GM23338 (cell line): Measurements from ENCODE around the gene SLC12A7. TPM values are rescaled to one million over a fixed set of nuclear protein-coding genes. Genes with fewer than 3 reads are reported as not detected.

Experiments
- ATAC-seq: fragments of 200-7000 bp; cut with Tn5 transposase; 3 replicates; pipeline ENCODE4 v1.9.1; 2020
- DNase-seq: peaks from one replicate; pipeline ENCODE4 v3.0.0-alpha.2; 2015; ENCODE audit warnings: low spot score
- H2AFZ ChIP-seq: fragments of 200-600 bp; sonication (generic); 2 replicates; pipeline ENCODE4 v1.8.0; 2016; ENCODE audit warnings: antibody characterized with exemption, mild to moderate bottlenecking, moderate library complexity
- H3F3A ChIP-seq: fragments of 200-600 bp; sonication (generic); replicated peaks from 2 replicates; pipeline ENCODE4 v1.8.0; 2017; ENCODE audit warnings: antibody characterized with exemption, mixed run types, low read depth
- H3K27ac ChIP-seq: fragments of 200-600 bp; sonication (generic); 2 replicates; pipeline ENCODE4 v1.6.1; 2016; ENCODE audit warnings: low read depth
- H3K27me3 ChIP-seq: fragments of 200-600 bp; sonication (generic); 2 replicates; pipeline ENCODE4 v1.8.0; 2016; ENCODE audit warnings: mild to moderate bottlenecking, mixed run types, moderate library complexity; ENCODE audit not compliant: insufficient read depth
- H3K36me3 ChIP-seq: fragments of 200-600 bp; sonication (generic); 2 replicates; pipeline ENCODE4 v1.8.0; 2016; ENCODE audit warnings: mild to moderate bottlenecking; ENCODE audit not compliant: insufficient read depth
- H3K4me1 ChIP-seq: fragments of 200-600 bp; sonication (generic); 2 replicates; pipeline ENCODE4 v1.8.0; 2016; ENCODE audit warnings: mild to moderate bottlenecking, moderate library complexity; ENCODE audit not compliant: insufficient read depth
- H3K4me2 ChIP-seq: fragments of 200-600 bp; sonication (generic); 2 replicates; pipeline ENCODE4 v1.7.1; 2017; ENCODE audit warnings: mixed run types
- H3K4me3 ChIP-seq: fragments of 200-600 bp; sonication (generic); 2 replicates; pipeline ENCODE4 v1.6.1; 2016; ENCODE audit warnings: mixed run types
- H3K79me2 ChIP-seq: fragments of 200-600 bp; sonication (generic); replicated peaks from 2 replicates; pipeline ENCODE4 v1.8.0; 2017; ENCODE audit warnings: mild to moderate bottlenecking; ENCODE audit not compliant: insufficient read depth
- H3K9me2 ChIP-seq: fragments of 200-600 bp; sonication (generic); 2 replicates; pipeline ENCODE4 v1.8.0; 2017; ENCODE audit not compliant: insufficient read depth
- H4K20me1 ChIP-seq: fragments of 200-600 bp; sonication (generic); replicated peaks from 2 replicates; pipeline ENCODE4 v1.8.0; 2017; ENCODE audit warnings: mild to moderate bottlenecking; ENCODE audit not compliant: insufficient read depth
- H3K27ac Mint-ChIP-seq: 2 replicates; pipeline ENCODE4 v1.8.0; 2020; ENCODE audit warnings: inconsistent platforms, mild to moderate bottlenecking, moderate library complexity, mixed read lengths
- H3K27me3 Mint-ChIP-seq: 3 replicates; pipeline ENCODE4 v1.8.0; 2022; ENCODE audit warnings: low read depth, mild to moderate bottlenecking, moderate library complexity, mixed read lengths, inconsistent platforms; ENCODE audit not compliant: insufficient read depth, poor library complexity
- H3K36me3 Mint-ChIP-seq: 3 replicates; pipeline ENCODE4 v1.8.0; 2021; ENCODE audit warnings: low read depth, mild to moderate bottlenecking, inconsistent platforms, moderate library complexity, mixed read lengths
- H3K4me1 Mint-ChIP-seq: 3 replicates; pipeline ENCODE4 v1.8.0; 2020; ENCODE audit warnings: mild to moderate bottlenecking, inconsistent platforms, mixed read lengths
- H3K4me3 Mint-ChIP-seq: 3 replicates; pipeline ENCODE4 v1.8.0; 2021; ENCODE audit warnings: moderate library complexity, mild to moderate bottlenecking, inconsistent platforms, mixed read lengths
- H3K9me3 Mint-ChIP-seq: 3 replicates; pipeline ENCODE4 v1.8.0; 2020; ENCODE audit warnings: moderate library complexity, mild to moderate bottlenecking, inconsistent platforms, mixed read lengths
- CREB1 ChIP-seq: fragments of 250-450 bp; sonication (Bioruptor Pico); IDR thresholded peaks from 2 replicates; pipeline ENCODE4 v1.5.0; 2020; ENCODE audit warnings: low read depth, mild to moderate bottlenecking, moderate library complexity
- EZH2 ChIP-seq: fragments of 200-600 bp; sonication (generic); IDR thresholded peaks from one replicate; pipeline ENCODE4 v1.8.0; 2017; ENCODE audit warnings: antibody characterized with exemption, mild to moderate bottlenecking, low read depth; ENCODE audit not compliant: unreplicated experiment
- JUNB ChIP-seq: IDR thresholded peaks from one replicate; pipeline ENCODE4 v1.6.1; 2016; ENCODE audit warnings: antibody characterized with exemption; ENCODE audit not compliant: unreplicated experiment
- NANOG ChIP-seq: IDR thresholded peaks from 2 replicates; pipeline ENCODE4 v1.6.1; 2016; ENCODE audit warnings: antibody characterized with exemption, borderline replicate concordance
- STAT1 ChIP-seq: IDR thresholded peaks from one replicate; pipeline ENCODE4 v1.6.1; 2016; ENCODE audit warnings: antibody characterized with exemption; ENCODE audit not compliant: unreplicated experiment
- ZNF114 ChIP-seq: fragments of 250-450 bp; sonication (Bioruptor Pico); IDR thresholded peaks from 2 replicates; pipeline ENCODE4 v1.5.0; 2020; ENCODE audit warnings: mild to moderate bottlenecking, moderate library complexity
- ZNF331 ChIP-seq: fragments of 250-450 bp; sonication (Bioruptor Pico); IDR thresholded peaks from 2 replicates; pipeline ENCODE4 v1.5.0; 2020; ENCODE audit warnings: low read depth, mild to moderate bottlenecking, moderate library complexity
- polyA plus RNA-seq: library from polyadenylated mRNA; unstranded; fragments of >200 nt; fragmentation: Nextera tagmentation; extraction: Ambion mirVana; gene quantifications from 2 replicates; pipeline ENCODE4 v1.2.1, GENCODE V29; 2016
- total RNA-seq: library from RNA; depleted of rRNA; stranded (reverse); fragments of >200 nt; shearing (Covaris generic); gene quantifications from 2 replicates; pipeline ENCODE4 v1.2.3, GENCODE V29; 2014
- TF ChIP-seq, protein P1 (sequence below): fragments of 250-450 bp; sonication (Bioruptor Pico); IDR thresholded peaks from 2 replicates; pipeline ENCODE4 v1.5.0; 2020; ENCODE audit warnings: mild to moderate bottlenecking, moderate library complexity
- TF ChIP-seq, protein P2 (sequence below): IDR thresholded peaks from one replicate; pipeline ENCODE4 v1.6.1; 2018; ENCODE audit warnings: antibody characterized with exemption; ENCODE audit not compliant: unreplicated experiment
- TF ChIP-seq, protein P3 (sequence below), 2 experiments: fragments of 200-600 bp in 1 of 2; sonication (generic) in 1 of 2; conservative IDR thresholded peaks; 2 replicates each; pipeline versions ENCODE4 v1.5.1 to v1.6.1; 2016 to 2017; ENCODE audit warnings: antibody characterized with exemption in 2 of 2, low read depth in 2 of 2, mild to moderate bottlenecking in 2 of 2, moderate library complexity in 1 of 2
- TF ChIP-seq, protein P4 (sequence below): IDR thresholded peaks from 2 replicates; pipeline ENCODE4 v1.6.1; 2016; ENCODE audit warnings: antibody characterized with exemption

SLC12A7 gene
- total and polyA plus RNA-seq, 2 experiments from 2014 or later, result 7.4 to 32.2 TPM

DNA sequence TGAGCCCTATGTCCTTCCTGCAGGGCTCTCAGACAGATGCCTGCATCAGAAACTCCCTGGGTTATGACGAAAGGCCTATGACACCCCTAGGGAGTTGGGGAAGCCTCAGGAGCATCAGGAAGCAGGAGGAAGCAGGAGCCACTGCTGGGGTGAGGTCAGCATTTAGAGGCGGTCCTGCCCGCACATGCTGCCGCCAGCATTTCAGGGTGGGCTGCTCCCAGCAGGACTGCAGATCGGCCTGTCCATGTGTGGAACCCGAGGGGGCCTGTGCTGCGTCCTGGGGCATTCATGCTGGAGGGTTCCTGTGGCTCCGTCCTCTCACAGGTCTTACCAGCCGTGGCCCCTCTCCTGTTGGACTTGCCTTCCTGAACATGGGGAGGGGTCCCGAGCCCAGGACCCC is 96.4 kb downstream of the SLC12A7 start (continued):
- TF ChIP-seq, protein P1, sequence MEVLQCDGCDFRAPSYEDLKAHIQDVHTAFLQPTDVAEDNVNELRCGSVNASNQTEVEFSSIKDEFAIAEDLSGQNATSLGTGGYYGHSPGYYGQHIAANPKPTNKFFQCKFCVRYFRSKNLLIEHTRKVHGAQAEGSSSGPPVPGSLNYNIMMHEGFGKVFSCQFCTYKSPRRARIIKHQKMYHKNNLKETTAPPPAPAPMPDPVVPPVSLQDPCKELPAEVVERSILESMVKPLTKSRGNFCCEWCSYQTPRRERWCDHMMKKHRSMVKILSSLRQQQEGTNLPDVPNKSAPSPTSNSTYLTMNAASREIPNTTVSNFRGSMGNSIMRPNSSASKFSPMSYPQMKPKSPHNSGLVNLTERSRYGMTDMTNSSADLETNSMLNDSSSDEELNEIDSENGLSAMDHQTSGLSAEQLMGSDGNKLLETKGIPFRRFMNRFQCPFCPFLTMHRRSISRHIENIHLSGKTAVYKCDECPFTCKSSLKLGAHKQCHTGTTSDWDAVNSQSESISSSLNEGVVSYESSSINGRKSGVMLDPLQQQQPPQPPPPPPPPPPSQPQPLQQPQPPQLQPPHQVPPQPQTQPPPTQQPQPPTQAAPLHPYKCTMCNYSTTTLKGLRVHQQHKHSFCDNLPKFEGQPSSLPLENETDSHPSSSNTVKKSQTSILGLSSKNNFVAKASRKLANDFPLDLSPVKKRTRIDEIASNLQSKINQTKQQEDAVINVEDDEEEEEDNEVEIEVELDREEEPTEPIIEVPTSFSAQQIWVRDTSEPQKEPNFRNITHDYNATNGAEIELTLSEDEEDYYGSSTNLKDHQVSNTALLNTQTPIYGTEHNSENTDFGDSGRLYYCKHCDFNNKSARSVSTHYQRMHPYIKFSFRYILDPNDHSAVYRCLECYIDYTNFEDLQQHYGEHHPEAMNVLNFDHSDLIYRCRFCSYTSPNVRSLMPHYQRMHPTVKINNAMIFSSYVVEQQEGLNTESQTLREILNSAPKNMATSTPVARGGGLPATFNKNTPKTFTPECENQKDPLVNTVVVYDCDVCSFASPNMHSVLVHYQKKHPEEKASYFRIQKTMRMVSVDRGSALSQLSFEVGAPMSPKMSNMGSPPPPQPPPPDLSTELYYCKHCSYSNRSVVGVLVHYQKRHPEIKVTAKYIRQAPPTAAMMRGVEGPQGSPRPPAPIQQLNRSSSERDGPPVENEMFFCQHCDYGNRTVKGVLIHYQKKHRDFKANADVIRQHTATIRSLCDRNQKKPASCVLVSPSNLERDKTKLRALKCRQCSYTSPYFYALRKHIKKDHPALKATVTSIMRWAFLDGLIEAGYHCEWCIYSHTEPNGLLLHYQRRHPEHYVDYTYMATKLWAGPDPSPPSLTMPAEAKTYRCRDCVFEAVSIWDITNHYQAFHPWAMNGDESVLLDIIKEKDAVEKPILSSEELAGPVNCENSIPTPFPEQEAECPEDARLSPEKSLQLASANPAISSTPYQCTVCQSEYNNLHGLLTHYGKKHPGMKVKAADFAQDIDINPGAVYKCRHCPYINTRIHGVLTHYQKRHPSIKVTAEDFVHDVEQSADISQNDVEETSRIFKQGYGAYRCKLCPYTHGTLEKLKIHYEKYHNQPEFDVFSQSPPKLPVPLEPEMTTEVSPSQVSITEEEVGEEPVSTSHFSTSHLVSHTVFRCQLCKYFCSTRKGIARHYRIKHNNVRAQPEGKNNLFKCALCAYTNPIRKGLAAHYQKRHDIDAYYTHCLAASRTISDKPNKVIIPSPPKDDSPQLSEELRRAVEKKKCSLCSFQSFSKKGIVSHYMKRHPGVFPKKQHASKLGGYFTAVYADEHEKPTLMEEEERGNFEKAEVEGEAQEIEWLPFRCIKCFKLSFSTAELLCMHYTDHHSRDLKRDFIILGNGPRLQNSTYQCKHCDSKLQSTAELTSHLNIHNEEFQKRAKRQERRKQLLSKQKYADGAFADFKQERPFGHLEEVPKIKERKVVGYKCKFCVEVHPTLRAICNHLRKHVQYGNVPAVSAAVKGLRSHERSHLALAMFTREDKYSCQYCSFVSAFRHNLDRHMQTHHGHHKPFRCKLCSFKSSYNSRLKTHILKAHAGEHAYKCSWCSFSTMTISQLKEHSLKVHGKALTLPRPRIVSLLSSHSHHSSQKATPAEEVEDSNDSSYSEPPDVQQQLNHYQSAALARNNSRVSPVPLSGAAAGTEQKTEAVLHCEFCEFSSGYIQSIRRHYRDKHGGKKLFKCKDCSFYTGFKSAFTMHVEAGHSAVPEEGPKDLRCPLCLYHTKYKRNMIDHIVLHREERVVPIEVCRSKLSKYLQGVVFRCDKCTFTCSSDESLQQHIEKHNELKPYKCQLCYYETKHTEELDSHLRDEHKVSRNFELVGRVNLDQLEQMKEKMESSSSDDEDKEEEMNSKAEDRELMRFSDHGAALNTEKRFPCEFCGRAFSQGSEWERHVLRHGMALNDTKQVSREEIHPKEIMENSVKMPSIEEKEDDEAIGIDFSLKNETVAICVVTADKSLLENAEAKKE (CRISPR knock-in tag), result no peak
- TF ChIP-seq, protein P2, sequence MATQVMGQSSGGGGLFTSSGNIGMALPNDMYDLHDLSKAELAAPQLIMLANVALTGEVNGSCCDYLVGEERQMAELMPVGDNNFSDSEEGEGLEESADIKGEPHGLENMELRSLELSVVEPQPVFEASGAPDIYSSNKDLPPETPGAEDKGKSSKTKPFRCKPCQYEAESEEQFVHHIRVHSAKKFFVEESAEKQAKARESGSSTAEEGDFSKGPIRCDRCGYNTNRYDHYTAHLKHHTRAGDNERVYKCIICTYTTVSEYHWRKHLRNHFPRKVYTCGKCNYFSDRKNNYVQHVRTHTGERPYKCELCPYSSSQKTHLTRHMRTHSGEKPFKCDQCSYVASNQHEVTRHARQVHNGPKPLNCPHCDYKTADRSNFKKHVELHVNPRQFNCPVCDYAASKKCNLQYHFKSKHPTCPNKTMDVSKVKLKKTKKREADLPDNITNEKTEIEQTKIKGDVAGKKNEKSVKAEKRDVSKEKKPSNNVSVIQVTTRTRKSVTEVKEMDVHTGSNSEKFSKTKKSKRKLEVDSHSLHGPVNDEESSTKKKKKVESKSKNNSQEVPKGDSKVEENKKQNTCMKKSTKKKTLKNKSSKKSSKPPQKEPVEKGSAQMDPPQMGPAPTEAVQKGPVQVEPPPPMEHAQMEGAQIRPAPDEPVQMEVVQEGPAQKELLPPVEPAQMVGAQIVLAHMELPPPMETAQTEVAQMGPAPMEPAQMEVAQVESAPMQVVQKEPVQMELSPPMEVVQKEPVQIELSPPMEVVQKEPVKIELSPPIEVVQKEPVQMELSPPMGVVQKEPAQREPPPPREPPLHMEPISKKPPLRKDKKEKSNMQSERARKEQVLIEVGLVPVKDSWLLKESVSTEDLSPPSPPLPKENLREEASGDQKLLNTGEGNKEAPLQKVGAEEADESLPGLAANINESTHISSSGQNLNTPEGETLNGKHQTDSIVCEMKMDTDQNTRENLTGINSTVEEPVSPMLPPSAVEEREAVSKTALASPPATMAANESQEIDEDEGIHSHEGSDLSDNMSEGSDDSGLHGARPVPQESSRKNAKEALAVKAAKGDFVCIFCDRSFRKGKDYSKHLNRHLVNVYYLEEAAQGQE, result no peak

DNA sequence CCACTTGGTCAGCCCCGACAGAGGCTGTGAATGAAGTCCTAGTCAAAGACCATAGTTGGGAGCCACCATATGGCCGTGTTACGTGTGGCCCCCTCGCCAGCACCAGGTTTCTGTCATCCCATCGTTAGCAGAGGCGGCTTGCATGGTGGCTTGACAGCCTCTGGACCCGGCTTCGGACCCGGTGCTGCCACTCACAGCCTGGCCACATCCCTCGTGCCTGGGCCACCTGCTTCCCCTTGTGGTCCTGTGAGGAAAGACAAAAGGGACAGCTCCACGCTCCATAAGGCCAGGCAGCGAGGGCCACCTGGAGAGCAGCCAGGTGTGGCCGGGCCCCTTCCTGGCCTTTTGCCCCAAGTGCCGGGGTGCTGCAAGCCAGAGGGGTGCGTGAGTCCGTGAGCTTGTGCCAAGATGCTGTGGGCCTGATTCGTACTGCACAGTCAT is 97.1 kb downstream of the SLC12A7 start:
- Histone ChIP-seq H3K4me2 (no peak overlapping the region), H3K9me2 (no peaks in the 10 kb centered on the region), H3K4me3 (no peak overlapping the region), H3K27ac (no peak overlapping the region), H3K4me1 (peaks cover 8% of the 10 kb centered on the region; the same call in 1 of the 2 replicates), H4K20me1 (no peaks in the 10 kb centered on the region; the same call in 1 of the 2 replicates), H3K27me3 (peaks cover 10% of the 10 kb centered on the region), H2AFZ (no peak overlapping the region), H3K79me2 (no peaks in the 10 kb centered on the region), H3K36me3 (no peaks in the 10 kb centered on the region), H3F3A (no peaks in the 10 kb centered on the region; the same call in 1 of the 2 replicates)
- no peaks in the 10 kb centered on the region; the same call in 2 of the 3 replicates for H3K36me3 Mint-ChIP-seq
- no peak for DNase-seq
- no peak overlapping the region for H3K4me3 Mint-ChIP-seq
- peaks cover 22% of the 10 kb centered on the region for H3K27me3 Mint-ChIP-seq
- no peak overlapping the region for H3K27ac Mint-ChIP-seq
- H3K4me1 Mint-ChIP-seq, result peaks cover 21% of the 10 kb centered on the region
- no peak for ATAC-seq
- no peaks in the 10 kb centered on the region for H3K9me3 Mint-ChIP-seq
- TF ChIP-seq NANOG, result no peak
- TF ChIP-seq CREB1 (CRISPR knock-in tag), result no peak
- no peak for TF ChIP-seq ZNF114
- TF ChIP-seq, protein P3, sequence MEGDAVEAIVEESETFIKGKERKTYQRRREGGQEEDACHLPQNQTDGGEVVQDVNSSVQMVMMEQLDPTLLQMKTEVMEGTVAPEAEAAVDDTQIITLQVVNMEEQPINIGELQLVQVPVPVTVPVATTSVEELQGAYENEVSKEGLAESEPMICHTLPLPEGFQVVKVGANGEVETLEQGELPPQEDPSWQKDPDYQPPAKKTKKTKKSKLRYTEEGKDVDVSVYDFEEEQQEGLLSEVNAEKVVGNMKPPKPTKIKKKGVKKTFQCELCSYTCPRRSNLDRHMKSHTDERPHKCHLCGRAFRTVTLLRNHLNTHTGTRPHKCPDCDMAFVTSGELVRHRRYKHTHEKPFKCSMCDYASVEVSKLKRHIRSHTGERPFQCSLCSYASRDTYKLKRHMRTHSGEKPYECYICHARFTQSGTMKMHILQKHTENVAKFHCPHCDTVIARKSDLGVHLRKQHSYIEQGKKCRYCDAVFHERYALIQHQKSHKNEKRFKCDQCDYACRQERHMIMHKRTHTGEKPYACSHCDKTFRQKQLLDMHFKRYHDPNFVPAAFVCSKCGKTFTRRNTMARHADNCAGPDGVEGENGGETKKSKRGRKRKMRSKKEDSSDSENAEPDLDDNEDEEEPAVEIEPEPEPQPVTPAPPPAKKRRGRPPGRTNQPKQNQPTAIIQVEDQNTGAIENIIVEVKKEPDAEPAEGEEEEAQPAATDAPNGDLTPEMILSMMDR (conservative IDR thresholded peaks at IDR 0.05; ENCODE audit: low read depth in 2 of 2), result no peak
- no peak for TF ChIP-seq STAT1
- TF ChIP-seq JUNB, result no peak
- TF ChIP-seq EZH2, result no peak
- TF ChIP-seq, protein P4, sequence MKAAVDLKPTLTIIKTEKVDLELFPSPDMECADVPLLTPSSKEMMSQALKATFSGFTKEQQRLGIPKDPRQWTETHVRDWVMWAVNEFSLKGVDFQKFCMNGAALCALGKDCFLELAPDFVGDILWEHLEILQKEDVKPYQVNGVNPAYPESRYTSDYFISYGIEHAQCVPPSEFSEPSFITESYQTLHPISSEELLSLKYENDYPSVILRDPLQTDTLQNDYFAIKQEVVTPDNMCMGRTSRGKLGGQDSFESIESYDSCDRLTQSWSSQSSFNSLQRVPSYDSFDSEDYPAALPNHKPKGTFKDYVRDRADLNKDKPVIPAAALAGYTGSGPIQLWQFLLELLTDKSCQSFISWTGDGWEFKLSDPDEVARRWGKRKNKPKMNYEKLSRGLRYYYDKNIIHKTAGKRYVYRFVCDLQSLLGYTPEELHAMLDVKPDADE, result no peak
- TF ChIP-seq ZNF331, result no peak
